ENCODE data around the gene VIM. TPM values are rescaled to one million over a fixed set of nuclear protein-coding genes. Genes with fewer than 3 reads are reported as not detected.

VIM gene
- total RNA-seq, 1 experiment from 2014 or later, result 7.2 TPM

DNA sequence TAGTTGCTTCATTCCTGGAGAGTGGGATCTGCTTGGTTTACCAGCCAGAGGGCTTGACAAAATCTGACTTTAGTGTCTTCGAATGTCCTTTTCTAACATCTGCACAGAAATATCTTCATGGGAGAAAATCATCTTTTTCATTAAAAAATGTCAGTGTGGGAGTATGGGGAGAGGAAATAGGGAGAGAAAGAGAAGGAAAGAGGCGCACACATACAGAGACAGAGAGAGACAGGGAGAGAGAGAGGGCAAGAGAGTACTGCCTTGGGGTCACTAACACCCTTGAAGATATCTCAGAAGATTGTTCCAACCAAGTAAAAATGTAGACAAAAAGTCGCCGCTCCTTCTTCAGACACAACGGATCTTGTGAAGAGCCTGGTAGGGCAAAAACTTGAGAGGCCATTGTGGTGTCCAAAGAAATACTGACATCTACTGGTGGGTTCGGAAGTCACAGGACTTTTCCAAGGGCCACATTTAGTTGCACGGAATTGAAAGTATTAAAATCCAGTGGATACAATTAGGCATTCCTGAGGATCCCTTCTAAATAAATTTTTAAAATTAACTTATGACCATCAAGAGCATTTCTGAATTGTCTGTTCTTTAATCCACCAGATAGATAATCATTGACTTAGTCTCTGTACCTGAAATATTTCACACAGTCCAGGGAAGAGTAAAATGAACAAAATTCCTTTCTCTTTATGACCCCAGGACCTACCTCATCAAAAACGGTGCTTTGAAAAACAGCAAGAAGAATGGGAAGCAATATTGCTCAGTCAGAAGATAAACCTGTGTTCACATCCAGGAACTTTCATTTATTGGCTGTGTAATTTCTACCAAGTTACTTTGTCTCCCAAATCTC lies 29.7 kb downstream of the VIM start:
- Histone ChIP-seq H3K79me2 (ENCODE audit: insufficient read depth, low read length) (no peaks in the 10 kb centered on the region), H3K27ac (ENCODE audit: low read depth, low read length) (no peak overlapping the region), H3K4me2 (ENCODE audit: low read length) (peak overlapping the region; percentile 57), H4K20me1 (ENCODE audit: insufficient read depth) (no peaks in the 10 kb centered on the region), H3K9me3 (ENCODE audit: control insufficient read depth in 1 of 2, insufficient read depth in 1 of 2, low read depth in 1 of 2, low read length in 2 of 2) (peaks cover 7 to 13% of the 10 kb centered on the region in 2 experiments; a peak in 2 of 4 replicates), H2AFZ (ENCODE audit: low read depth, low read length, poor library complexity, severe bottlenecking) (peak overlapping the region; percentile 89), H3K9ac (ENCODE audit: low read length) (no peak overlapping the region), H3K4me3 (replicated peaks in 1 of 2; ENCODE audit: low read depth in 1 of 2, low read length in 2 of 2) (peak overlapping the region in 1 of 2 experiments; percentile 17; a peak in 1 of 4 replicates), H3K4me1 (ENCODE audit: control insufficient read depth in 1 of 2, insufficient read depth in 2 of 2, low read length in 2 of 2) (peaks cover 2 to 8% of the 10 kb centered on the region in 2 experiments; a peak in 3 of 4 replicates), H3K36me3 (ENCODE audit: control insufficient read depth in 1 of 2, insufficient read depth in 2 of 2, low read length in 2 of 2) (no peaks in the 10 kb centered on the region), H3K9me2 (ENCODE audit: insufficient read depth) (no peaks in the 10 kb centered on the region), H3K27me3 (ENCODE audit: insufficient read depth, low read length) (no peaks in the 10 kb centered on the region)
- peak; percentile 60 for DNase-seq (ENCODE audit: low read depth, low spot score)
- POLR2A ChIA-PET, result interaction anchor here (1.8 kb wide), 1 partner anchor 366 kb away, joined by 7 read pairs; no protein-coding TSS in a partner anchor
- intact Hi-C loops (cut with micrococcal nuclease), result loop anchor here (1.0 kb wide), 4 partner anchors 366 to 1378 kb away; no protein-coding TSS in a partner anchor
- RAD21 ChIA-PET (ENCODE audit: low non-redundant PET in 1 of 2, low total read pairs in 2 of 2, uncharacterized antibody in 2 of 2, unreplicated experiment in 2 of 2), result no interaction called here
- peak; percentile 91 for TF ChIP-seq RAD21 (IDR thresholded peaks at IDR 0.05; ENCODE audit: low read depth)
- TF ChIP-seq, protein P1, sequence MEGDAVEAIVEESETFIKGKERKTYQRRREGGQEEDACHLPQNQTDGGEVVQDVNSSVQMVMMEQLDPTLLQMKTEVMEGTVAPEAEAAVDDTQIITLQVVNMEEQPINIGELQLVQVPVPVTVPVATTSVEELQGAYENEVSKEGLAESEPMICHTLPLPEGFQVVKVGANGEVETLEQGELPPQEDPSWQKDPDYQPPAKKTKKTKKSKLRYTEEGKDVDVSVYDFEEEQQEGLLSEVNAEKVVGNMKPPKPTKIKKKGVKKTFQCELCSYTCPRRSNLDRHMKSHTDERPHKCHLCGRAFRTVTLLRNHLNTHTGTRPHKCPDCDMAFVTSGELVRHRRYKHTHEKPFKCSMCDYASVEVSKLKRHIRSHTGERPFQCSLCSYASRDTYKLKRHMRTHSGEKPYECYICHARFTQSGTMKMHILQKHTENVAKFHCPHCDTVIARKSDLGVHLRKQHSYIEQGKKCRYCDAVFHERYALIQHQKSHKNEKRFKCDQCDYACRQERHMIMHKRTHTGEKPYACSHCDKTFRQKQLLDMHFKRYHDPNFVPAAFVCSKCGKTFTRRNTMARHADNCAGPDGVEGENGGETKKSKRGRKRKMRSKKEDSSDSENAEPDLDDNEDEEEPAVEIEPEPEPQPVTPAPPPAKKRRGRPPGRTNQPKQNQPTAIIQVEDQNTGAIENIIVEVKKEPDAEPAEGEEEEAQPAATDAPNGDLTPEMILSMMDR (IDR thresholded peaks at IDR 0.05 in 2 of 3, conservative IDR thresholded peaks at IDR 0.05 in 1 of 3; ENCODE audit: borderline replicate concordance in 1 of 3, insufficient read depth in 1 of 3, low read depth in 2 of 3, low read length in 2 of 3), result peak; percentile 74 to 83 (median 83)
- no peak for TF ChIP-seq SRF (IDR thresholded peaks at IDR 0.05; ENCODE audit: low read depth)
- TF ChIP-seq ZFX (IDR thresholded peaks at IDR 0.05), result no peak
- peak; percentile 94 for ATAC-seq
- no TSS peak for BruUV-seq (replicated peaks)
- CTCF ChIA-PET, result interaction anchor here (0.7 to 1.6 kb wide), 7 partner anchors 10 to 441 kb away, joined by 3 to 6 read pairs (median 5); partner anchors contain the start of gene RSU1

DNA sequence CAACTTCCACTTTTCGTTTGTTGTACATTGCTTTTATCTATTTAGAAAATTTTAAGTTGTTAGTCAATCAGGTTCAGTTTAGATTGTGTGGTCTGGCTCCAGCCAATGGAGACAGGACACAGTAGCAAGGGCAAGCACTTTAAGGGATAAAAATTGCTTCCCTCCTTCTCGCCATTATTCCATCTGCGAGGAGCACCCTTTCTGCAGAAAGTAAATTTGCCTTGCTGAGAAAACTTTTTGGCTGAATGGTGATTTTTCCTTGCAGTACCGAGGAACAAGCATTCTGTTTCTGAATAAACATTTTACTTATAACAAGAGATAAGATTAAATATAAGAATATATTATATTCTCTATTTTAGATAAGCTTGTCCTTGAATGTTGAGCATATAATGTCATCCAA lies 34.5 kb downstream of the VIM start:
- no peak for ATAC-seq
- Histone ChIP-seq H4K20me1 (ENCODE audit: insufficient read depth) (no peaks in the 10 kb centered on the region), H3K36me3 (ENCODE audit: control insufficient read depth in 1 of 2, insufficient read depth in 2 of 2, low read length in 2 of 2) (no peaks in the 10 kb centered on the region), H3K9me2 (ENCODE audit: insufficient read depth) (no peaks in the 10 kb centered on the region), H3K9me3 (ENCODE audit: control insufficient read depth in 1 of 2, insufficient read depth in 1 of 2, low read depth in 1 of 2, low read length in 2 of 2) (peaks cover 17 to 23% of the 10 kb centered on the region in 2 experiments; a peak in 2 of 4 replicates), H2AFZ (ENCODE audit: low read depth, low read length, poor library complexity, severe bottlenecking) (no peak overlapping the region), H3K4me3 (replicated peaks in 1 of 2; ENCODE audit: low read depth in 1 of 2, low read length in 2 of 2) (no peak overlapping the region), H3K27ac (ENCODE audit: low read depth, low read length) (no peak overlapping the region), H3K4me1 (ENCODE audit: control insufficient read depth in 1 of 2, insufficient read depth in 2 of 2, low read length in 2 of 2) (peaks cover under 1 to 5% of the 10 kb centered on the region in 2 experiments; a peak in 3 of 4 replicates), H3K79me2 (ENCODE audit: insufficient read depth, low read length) (no peaks in the 10 kb centered on the region), H3K4me2 (ENCODE audit: low read length) (no peak overlapping the region), H3K27me3 (ENCODE audit: insufficient read depth, low read length) (no peaks in the 10 kb centered on the region), H3K9ac (ENCODE audit: low read length) (no peak overlapping the region)
- CTCF ChIA-PET, result no interaction called here
- intact Hi-C loops (cut with micrococcal nuclease), result no loop called here
- BruUV-seq (replicated peaks), result no TSS peak
- DNase-seq (ENCODE audit: low read depth, low spot score), result no peak
- POLR2A ChIA-PET, result no interaction called here
- RAD21 ChIA-PET (ENCODE audit: low non-redundant PET in 1 of 2, low total read pairs in 2 of 2, uncharacterized antibody in 2 of 2, unreplicated experiment in 2 of 2), result no interaction called here
- peak; percentile 69; the same call in 1 of the 2 replicates for TF ChIP-seq CBX3 (IDR thresholded peaks at IDR 0.05; ENCODE audit: low read depth)
- no peak for TF ChIP-seq CEBPB (IDR thresholded peaks at IDR 0.05; ENCODE audit: low read depth)
- TF ChIP-seq, protein P2, sequence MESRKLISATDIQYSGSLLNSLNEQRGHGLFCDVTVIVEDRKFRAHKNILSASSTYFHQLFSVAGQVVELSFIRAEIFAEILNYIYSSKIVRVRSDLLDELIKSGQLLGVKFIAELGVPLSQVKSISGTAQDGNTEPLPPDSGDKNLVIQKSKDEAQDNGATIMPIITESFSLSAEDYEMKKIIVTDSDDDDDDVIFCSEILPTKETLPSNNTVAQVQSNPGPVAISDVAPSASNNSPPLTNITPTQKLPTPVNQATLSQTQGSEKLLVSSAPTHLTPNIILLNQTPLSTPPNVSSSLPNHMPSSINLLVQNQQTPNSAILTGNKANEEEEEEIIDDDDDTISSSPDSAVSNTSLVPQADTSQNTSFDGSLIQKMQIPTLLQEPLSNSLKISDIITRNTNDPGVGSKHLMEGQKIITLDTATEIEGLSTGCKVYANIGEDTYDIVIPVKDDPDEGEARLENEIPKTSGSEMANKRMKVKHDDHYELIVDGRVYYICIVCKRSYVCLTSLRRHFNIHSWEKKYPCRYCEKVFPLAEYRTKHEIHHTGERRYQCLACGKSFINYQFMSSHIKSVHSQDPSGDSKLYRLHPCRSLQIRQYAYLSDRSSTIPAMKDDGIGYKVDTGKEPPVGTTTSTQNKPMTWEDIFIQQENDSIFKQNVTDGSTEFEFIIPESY (IDR thresholded peaks at IDR 0.05; ENCODE audit: extremely low read depth, insufficient replicate concordance, low read length), result no peak

All from HCT116 (cell line).